NCI-H2107 (cell line): Measurements from ENCODE around the gene LTV1.
"Not testable (repeated sequence)": the region's sequence is repeated elsewhere in the genome, so short reads cannot be mapped to it uniquely, and the experiment has no call there.

ENCODE experiments used
- DNase-seq: peaks from one replicate; lab custom pipeline; 2025; lab: John Stamatoyannopoulos, UW

The LTV1 gene

DNA sequence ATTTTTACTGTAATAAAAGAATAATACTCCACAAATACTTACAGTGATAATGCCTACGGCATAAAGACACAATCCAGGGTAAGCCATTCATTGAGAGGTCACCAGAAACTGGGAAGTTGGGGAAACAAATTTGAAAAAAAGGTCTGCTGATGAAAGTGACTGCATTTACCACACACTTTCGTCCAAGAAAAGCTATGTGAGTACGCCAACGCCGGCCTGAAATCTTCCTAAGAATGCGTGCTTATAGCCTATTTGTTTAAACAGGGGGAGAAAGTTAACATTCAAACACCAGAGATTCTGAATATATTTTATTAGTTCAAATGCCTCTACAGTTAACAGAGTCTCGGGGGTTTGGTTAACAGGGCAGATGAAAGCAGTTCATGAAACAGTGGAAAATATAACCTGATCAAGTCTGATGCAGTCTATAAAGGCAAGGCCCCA, 657 bp upstream of the LTV1 start:
- DNase-seq = no peak

GRCh38 chr6:143843677-143843999, 500 bp downstream of the LTV1 start:
- no peak for DNase-seq

DNA sequence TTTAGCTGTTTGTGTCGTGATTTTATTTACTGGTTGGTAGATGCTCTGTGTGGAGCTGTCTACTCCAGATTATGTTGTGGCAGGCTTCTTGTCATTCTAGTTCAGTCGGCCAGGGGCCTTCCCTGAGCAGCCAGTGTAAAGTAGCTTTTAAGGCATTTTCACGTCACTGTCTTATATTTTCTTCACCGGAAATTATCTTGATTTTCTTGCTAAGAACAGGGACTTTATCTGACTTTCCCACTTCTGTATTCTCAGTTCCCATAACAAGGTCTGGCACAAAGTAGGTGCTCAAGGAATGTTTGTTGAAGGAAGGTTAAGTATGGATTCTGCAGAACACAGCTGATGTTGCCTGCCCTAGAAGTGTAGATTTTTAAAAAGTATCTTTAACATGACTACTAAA, 868 bp downstream of the LTV1 start:
- DNase-seq = no peak

GRCh38 chr6:143845033-143845432, 1.9 kb downstream of the LTV1 start:
- no peak for DNase-seq

GRCh38 chr6:143851706-143852105, 8.6 kb downstream of the LTV1 start:
- DNase-seq = not testable (repeated sequence)

GRCh38 chr6:143855057-143855456, 11.9 kb downstream of the LTV1 start:
- DNase-seq = not testable (repeated sequence)

DNA sequence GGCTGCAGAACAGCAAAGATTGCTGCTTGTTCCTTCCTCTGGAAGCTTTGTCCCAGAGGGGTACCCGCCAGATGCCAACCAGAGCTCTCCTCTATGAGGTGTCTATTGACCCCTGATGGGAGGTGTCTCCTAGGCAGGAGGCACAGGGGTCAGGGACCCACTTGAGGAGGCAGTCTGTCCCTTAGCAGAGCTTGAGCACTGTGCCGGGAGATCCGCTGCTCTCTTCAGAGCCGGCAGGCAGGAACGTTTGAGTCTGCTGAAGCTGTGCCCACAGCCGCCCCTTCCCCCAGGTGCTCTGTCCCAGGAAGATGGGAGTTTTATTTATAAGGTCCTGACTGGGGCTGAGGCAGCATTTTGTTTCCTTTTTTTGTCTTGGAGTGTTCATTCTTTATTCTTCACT, 13.6 kb downstream of the LTV1 start:
- DNase-seq = not testable (repeated sequence)

GRCh38 chr6:143857651-143858050, 14.5 kb downstream of the LTV1 start:
- DNase-seq = no peak

DNA sequence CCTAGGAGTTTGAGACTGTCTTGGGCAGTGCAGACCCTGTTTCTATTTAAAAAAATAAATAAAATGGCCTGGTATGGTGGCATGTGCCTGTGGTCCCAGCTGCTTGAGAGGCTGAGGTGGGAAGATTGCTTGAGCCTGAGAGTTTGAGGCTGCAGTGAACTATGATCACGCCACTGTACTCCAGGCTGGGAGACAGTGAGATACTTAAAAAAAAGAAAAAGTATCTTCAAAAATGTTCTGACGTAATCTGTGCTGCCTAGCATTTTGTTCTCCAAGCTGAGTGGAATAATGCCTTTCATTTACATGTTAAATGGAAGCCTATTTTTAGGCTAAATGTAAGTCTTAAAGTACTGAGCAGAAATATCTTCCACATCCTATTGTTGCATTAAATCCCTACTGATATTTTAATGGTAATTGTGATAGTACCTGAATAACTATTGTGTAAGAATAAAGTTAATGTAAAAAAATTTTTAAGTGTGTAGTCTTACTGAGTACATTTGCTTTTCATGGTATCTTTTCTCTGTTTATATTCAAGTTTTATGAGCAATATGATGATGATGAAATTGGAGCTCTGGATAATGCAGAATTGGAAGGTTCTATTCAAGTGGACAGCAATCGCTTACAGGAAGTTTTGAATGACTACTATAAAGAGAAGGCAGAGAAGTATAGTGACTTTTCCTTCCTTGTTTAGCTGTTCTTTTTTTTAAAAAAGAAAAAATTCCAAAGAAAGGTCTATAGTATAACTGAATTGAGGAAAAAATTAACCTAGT, 16.9 kb downstream of the LTV1 start:
- no peak for DNase-seq

DNA sequence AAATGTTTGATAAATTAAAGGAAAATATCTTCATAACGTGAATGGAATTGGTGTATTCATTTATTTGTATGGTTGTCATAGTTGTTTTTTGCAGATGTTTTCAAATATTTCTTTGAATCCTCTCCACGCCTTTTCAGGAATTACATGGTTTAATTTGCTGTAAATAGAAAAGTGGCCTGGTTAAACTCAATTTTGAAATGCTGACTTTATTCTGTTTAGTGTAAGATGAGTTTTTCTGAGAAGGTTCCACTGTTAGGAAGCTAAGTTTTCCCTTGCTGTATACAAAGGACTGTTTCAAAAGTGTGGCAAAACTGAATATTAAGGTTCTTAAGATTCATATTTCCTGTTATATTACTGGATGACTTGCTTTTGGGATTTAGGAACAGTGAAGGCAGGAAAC, 20.6 kb downstream of the LTV1 start:
- DNase-seq = no peak

DNA sequence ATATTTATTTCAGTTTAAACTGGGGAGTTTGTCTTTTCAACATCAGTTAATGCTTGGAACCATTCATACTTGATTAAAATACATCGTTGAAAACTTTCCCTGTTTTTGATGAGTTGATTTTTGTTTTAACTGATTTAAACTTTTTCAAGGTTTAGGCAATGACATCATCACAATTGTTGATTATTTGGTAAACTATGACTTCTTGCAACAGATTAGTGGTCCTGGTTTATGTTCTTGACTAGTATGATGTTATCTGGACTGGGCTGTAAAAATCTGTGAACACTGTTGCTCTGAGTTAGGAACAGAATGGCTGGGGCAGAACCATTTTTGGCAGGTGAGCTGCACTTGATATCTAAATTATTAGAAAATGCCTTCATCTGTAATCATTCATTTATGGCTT, 21.1 kb downstream of the LTV1 start, which contains the start of gene ZC2HC1B:
ZC2HC1B (plus strand) TSS at position 241 of the 400 bp plus-strand sequence; CDS start at position 307, 66 bp downstream.
- no peak for DNase-seq

DNA sequence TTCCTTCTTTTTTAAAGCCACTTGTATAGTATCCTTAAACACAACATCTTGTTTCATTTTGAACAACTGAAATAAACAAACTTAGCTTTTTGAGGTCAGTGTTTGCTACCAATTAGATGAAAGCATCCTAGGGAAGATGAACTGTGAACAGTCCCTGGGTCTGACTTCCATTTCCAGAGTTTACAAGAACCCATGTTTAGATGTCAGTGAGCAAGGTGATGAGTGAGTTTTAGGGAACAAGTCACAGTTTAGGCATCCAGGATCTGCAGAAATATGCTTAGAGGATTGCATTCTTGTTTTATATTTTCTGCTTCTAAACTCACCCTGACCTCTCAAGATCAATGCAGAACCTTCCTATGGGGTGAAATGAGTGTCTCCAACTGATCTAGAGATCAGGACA, 24.1 kb downstream of the LTV1 start:
- DNase-seq = no peak

DNA sequence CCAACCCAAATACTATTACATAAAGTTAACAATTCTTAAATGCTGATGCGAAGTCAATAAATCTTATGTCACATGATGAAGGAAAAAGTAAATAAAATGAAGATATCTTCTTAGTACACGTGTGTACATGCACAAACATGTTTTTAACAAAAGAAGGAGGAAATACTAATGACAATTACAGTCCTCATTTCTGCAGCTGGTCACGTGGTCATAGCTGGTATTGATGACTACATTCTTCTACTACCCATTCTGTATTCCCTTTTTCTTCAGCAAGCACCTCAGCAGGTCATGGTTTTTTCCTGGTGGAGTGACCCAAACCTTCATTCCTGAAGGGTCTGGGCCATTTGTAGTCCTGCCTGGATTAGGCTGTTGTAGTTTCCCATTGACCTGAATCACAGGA, 25.7 kb downstream of the LTV1 start:
- not testable (repeated sequence) for DNase-seq

GRCh38 chr6:143871202-143871730, 28.1 kb downstream of the LTV1 start:
- DNase-seq = not testable (repeated sequence)

GRCh38 chr6:143872201-143872600, 29.1 kb downstream of the LTV1 start:
- DNase-seq = no peak

DNA sequence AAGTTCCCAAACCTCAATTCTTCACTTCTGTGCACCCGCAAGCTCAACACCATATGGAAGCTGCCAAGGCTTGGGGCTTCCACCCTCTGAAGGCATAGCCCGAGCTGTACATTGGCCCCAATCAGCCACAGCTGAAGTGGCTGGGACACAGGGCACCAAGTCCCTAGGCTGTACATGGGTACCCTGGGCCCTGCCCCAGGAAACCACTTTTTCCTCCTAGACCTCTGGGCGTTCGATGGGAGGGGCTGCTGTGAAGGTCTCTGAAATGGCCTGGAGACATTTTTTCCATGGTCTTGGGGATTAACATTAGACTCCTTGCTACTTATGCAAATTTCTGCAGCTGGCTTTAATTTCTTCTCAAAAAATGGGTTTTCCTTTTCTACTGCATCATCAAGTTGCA, 30.5 kb downstream of the LTV1 start:
- DNase-seq = not testable (repeated sequence)

DNA sequence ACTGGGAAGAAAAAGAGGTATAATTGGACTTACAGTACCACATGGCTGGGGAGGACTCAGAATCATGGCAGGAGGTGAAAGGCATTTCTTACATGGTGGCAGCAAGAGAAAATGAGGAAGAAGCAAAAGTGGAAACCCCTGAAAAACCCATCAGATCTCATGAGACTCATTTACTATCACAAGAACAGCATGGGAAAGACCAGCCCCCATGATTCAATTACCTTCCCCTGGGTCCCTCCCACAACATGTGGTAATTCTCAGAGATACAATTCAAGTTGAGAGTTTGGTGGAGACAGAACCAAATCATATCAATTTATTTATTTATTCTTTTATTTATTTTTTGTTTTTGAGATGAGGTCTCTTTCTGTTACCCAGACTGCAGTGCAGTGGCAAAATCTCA, 31.4 kb downstream of the LTV1 start:
- not testable (repeated sequence) for DNase-seq

- no peak for DNase-seq
These were observed 34.6 kb downstream of the LTV1 start for GRCh38 chr6:143877584-143878271.

GRCh38 chr6:143878272-143878760, 35.2 kb downstream of the LTV1 start:
- no peak for DNase-seq

GRCh38 chr6:143880412-143880811, 37.3 kb downstream of the LTV1 start:
- no peak for DNase-seq

DNA sequence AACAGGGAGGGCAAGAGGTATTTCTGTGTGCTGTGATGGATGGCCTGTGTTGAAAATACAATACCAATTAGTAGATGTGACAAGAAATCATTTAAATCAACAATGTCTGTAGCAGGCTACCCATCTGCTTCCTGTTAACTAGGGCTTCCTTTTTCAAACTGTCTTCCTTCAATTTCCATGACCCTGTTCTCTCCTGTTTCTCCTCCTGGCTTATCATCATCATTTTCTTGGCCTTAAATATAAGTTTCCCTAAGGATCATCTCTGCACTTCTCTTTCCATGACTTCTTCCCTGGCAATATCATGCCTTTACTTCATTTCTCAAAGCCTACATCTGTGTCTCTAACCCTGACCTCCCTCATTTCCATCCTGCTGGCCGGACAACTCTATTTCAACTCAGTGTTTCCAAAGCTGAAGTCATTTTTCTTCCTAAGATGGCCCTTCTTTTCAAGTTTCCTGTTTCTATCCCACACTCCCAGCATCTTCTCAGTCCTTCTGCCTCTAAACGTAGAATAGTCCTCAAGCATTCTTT, 39.3 kb downstream of the LTV1 start:
- DNase-seq = no peak

DNA sequence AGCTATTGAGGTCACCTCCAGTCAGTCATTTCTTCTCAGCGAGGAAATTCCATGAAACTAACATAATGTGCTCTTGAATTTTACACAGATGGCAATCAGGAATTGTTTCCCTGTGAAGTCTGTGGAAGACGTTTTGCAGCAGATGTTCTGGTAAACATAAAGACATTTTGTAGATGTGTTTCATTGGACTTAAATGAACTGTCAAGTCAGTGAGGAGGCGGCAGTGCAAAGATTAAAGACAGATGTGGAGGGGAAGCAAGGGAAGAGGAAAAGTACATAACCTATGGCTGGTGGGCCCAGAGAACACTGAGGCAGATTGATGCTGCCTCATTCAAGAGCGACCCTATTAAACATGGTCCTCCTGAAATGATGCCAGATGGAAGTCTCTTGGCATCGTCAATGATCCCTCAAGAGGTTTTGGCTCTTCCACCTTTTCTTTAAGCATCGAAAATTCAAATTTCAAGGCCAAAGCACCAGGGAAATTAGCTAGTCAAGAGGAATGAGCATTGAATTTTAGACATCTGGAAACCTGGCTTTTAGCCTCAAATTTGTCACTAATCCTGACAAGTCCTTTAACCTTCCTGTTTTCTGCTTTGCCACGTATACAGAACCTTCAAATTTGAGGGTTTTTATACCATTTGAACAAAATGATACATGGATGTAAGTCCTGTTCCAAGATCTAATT, 41.2 kb downstream of the LTV1 start:
- no peak for DNase-seq
